Mucosa of descending colon (tissue), 3 donors: ENCODE data around the gene JDP2. TPM values are rescaled to one million over a fixed set of nuclear protein-coding genes. Genes with fewer than 3 reads are reported as not detected.

Source experiments
- ATAC-seq: fragments of 200-7000 bp; cut with Tn5 transposase; one replicate; pipeline ENCODE4 v1.9.1; 2020; ENCODE audit warnings: mild to moderate bottlenecking, moderate library complexity
- DNase-seq, 3 donors: peaks; one replicate each; pipeline ENCODE4 v3.0.0-alpha.2; 2020
- H3K36me3 ChIP-seq: fragments of 200-600 bp; one replicate; pipeline ENCODE4 v1.8.0; 2021; ENCODE audit warnings: low read depth, mild to moderate bottlenecking
- H3K4me1 ChIP-seq: fragments of 200-600 bp; one replicate; pipeline ENCODE4 v1.8.0; 2021; ENCODE audit warnings: low read depth, mild to moderate bottlenecking
- H3K4me3 ChIP-seq: fragments of 200-600 bp; one replicate; pipeline ENCODE4 v1.8.0; 2021; ENCODE audit warnings: mild to moderate bottlenecking
- H3K9me3 ChIP-seq: fragments of 200-600 bp; one replicate; pipeline ENCODE4 v1.8.0; 2021; ENCODE audit warnings: mild to moderate bottlenecking
- intact Hi-C, 2 donors: fragments of 100-400 bp; cut with DNase I in 1 of 2; cut with micrococcal nuclease in 1 of 2; formaldehyde crosslinking; loops; one replicate each; pipeline versions ENCODE4 v1.11.0 to v1.11.1; 2022; cut with DNase I, micrococcal nuclease
- total RNA-seq, 3 donors: library from RNA; stranded (reverse); fragmentation: NEBNext Ultra II Directional in 2 of 3; extraction: Animal tissue kit (Norgen Biotek cat#: 25700) in 2 of 3; gene quantifications; one replicate each; pipeline versions ENCODE4 v1.2.1 to v1.2.4, GENCODE V29; 2021 to 2023
- TF ChIP-seq, protein P1 (sequence below): fragments of 200-600 bp; IDR thresholded peaks from one replicate; pipeline ENCODE4 v1.8.0; 2022; ENCODE audit warnings: antibody characterized with exemption, mild to moderate bottlenecking
- donor health status: DM: no; HTN: no; CAD: no; lungs with moderate emphysema.
- donor health status: DM: no; HTN: no; CAD: no.
- donor health status: DM: no; HTN: yes; CAD: no.

The JDP2 gene
- total RNA-seq, 3 donors from 2014 or later: 17.7 to 48.0 (median 29.0) TPM

DNA sequence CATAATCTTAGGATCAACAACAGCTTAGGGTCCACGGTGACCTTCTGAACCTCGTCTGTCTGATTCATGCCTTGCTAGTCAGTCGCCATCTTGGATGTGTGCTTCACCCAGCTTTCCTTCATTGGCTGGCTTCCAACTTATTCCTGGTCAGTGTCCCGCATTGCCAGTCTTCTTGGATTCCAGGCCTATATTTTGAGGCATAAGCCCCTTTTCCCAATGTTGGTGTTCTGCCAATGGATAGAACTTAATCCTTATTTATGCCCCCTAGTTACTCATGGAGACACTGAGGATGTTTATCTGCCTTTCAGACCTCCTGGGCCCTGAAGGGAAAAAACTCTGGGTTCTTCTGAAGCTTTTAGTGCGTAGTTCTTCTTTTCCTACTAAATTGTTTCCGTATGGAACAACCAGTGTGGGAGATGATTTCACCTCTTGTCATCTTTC is 5.8 kb downstream of the JDP2 start:
- ATAC-seq: no peak
- Histone ChIP-seq H3K4me1 (peaks cover 41% of the 10 kb centered on the region), H3K4me3 (no peak overlapping the region), H3K9me3 (no peaks in the 10 kb centered on the region), H3K36me3 (no peaks in the 10 kb centered on the region)
- intact Hi-C loops: no loop called here
- TF ChIP-seq, protein P1, sequence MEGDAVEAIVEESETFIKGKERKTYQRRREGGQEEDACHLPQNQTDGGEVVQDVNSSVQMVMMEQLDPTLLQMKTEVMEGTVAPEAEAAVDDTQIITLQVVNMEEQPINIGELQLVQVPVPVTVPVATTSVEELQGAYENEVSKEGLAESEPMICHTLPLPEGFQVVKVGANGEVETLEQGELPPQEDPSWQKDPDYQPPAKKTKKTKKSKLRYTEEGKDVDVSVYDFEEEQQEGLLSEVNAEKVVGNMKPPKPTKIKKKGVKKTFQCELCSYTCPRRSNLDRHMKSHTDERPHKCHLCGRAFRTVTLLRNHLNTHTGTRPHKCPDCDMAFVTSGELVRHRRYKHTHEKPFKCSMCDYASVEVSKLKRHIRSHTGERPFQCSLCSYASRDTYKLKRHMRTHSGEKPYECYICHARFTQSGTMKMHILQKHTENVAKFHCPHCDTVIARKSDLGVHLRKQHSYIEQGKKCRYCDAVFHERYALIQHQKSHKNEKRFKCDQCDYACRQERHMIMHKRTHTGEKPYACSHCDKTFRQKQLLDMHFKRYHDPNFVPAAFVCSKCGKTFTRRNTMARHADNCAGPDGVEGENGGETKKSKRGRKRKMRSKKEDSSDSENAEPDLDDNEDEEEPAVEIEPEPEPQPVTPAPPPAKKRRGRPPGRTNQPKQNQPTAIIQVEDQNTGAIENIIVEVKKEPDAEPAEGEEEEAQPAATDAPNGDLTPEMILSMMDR: no peak
- DNase-seq: no peak

DNA sequence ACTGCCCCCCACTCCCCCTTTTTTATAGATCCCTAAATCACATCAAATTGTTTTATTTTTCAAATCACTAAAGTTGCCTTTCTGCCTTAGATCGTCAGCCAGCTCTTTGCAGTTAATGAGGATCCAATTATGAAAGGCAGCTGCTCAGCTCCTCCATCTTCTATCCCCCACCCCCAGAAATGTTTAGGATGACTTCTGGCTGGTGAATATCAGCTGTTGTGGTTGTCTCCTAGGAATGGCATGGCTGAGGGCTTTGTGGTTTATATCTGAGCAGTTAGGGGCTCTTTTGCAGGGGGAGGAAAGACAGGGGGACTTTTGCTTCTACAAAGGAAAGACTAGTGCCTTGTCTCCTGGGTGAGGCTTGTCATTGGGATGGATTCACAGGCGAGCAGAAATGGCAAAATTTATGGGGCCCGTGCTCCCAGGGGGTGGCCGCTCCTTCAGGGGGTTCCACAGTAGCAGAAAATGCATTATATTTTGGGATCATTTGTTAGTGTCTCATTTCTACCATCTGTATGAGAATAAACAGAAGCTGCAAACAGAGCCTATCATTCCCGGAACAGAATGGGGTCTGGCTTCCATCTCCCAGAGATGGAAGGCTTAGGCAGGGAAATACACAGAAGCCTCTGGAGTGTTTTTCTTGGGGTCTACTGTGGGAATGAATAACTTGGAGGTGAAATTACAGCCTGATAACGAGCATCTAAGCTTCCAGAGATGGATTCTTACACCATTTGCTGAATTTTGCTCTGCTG is 6.5 kb downstream of the JDP2 start:
- DNase-seq: no peak
- TF ChIP-seq, protein P1: no peak
- H3K4me3 ChIP-seq: no peak overlapping the region
- peaks cover 37% of the 10 kb centered on the region for H3K4me1 ChIP-seq
- intact Hi-C loops: no loop called here
- ATAC-seq: no peak
- no peaks in the 10 kb centered on the region for H3K36me3 ChIP-seq
- H3K9me3 ChIP-seq: no peaks in the 10 kb centered on the region

DNA sequence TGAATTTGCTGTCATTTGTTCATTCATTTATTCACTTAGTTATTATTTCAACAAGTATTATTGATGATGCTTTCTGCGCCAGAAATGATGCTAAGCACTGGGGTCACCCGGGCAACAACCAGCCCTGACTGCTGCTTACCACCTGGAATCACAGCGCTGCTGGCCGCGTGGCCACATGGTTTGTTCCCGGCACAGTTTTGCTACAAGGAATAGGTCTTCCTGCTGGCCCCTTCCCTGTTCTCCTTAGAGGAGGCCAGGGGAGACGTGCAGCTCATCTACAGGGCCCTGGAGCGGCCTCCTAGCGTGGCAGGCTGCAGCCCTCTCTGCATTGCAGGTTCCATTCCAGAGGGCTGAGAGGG is 7.0 kb downstream of the JDP2 start:
- Histone ChIP-seq H3K36me3 (no peaks in the 10 kb centered on the region), H3K4me3 (no peak overlapping the region), H3K4me1 (peaks cover 34% of the 10 kb centered on the region), H3K9me3 (no peaks in the 10 kb centered on the region)
- ATAC-seq (no peak), DNase-seq (no peak)
- TF ChIP-seq, protein P1: no peak
- intact Hi-C loops: no loop called here

DNA sequence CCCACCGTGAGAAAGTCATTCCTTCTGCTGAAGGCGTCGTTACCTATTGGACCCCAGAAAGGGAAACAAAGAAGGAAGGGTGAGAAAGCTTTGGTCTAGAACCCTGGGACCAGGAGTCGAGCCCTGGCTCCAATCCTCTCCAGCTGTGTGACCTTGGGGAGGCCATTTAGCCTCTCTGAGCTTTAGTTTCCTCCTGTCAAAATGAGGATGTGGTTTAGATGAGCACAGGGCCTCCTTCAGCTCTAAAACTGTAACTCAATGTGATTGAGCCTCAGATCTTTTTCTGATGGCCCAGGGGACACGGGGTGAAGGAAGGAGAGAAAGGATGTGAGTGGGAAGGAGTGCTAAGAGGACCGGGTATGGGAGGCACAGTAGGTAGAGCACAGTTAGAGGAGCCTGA is 7.7 kb downstream of the JDP2 start:
- intact Hi-C loops: no loop called here
- TF ChIP-seq, protein P1: no peak
- no peak overlapping the region for H3K4me3 ChIP-seq
- ATAC-seq (no peak), DNase-seq (no peak)
- no peaks in the 10 kb centered on the region for H3K9me3 ChIP-seq
- H3K36me3 ChIP-seq: no peaks in the 10 kb centered on the region
- H3K4me1 ChIP-seq: peaks cover 30% of the 10 kb centered on the region

DNA sequence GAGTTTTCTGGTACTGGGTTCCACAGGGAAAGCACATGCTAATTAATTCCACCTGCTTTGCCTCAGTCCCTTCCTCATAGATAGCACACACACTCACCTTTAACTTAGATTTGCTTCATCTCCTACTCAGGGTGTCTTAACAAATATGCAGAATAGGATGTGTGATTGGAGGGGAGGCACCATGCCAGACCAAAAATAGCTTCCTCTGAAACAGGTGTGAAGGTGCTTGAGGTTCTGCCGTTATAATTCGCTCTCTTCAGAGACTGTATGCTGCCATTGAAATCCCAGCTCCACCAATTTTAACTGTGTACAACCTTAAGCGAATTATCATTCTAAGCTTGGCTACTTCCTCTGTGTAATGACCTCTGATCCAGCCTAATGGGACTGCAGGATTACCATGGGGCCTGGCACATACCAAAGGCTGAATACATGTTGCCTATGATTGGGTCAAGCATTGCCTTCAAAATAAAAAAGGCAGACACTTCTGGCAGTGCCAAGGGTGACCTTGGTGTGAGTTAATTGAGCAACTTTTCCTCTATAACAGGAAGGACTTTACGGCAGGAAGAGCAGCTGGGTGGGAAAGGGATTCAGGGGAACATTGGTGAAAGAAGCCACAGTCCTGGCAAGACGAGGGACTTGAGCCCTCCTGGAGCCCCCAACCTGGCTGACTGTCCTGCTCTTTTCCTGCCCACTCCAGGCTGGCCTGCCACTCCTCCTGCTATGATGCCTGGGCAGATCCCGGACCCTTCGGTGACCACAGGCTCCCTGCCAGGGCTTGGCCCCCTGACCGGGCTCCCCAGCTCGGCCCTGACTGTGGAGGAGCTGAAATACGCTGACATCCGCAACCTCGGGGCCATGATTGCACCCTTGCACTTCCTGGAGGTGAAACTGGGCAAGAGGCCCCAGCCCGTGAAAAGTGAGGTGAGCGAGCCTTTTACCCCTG is 9.7 kb downstream of the JDP2 start:
- Histone ChIP-seq H3K36me3 (peaks cover 4% of the 10 kb centered on the region), H3K9me3 (no peaks in the 10 kb centered on the region), H3K4me1 (peaks cover 17% of the 10 kb centered on the region), H3K4me3 (no peak overlapping the region)
- no peak for ATAC-seq
- no peak for DNase-seq
- TF ChIP-seq, protein P1: no peak
- intact Hi-C loops: no loop called here
